ENCODE data around the gene RXFP4. TPM values are rescaled to one million over a fixed set of nuclear protein-coding genes. Genes with fewer than 3 reads are reported as not detected.

Gene RXFP4
- total RNA-seq, 1 experiment from 2014 or later = not detected

- TF ChIP-seq NFE2L1 (CRISPR knock-in tag; IDR thresholded peaks at IDR 0.05) = peak; percentile 77
- no peak; the same call in 1 of the 2 replicates for TF ChIP-seq ZNF232 (CRISPR knock-in tag; IDR thresholded peaks at IDR 0.05)
- TF ChIP-seq ZNF532 (CRISPR knock-in tag; IDR thresholded peaks at IDR 0.05; ENCODE audit: borderline replicate concordance) = no peak
- no peak for TF ChIP-seq ATF6 (CRISPR knock-in tag; IDR thresholded peaks at IDR 0.05)
- TF ChIP-seq PRDM15 (CRISPR knock-in tag; IDR thresholded peaks at IDR 0.05) = no peak
- peak; percentile 38; the same call in 1 of the 2 replicates for TF ChIP-seq CREB1 (CRISPR knock-in tag; IDR thresholded peaks at IDR 0.05)
- no peak for TF ChIP-seq ZNF219 (CRISPR knock-in tag; IDR thresholded peaks at IDR 0.05; ENCODE audit: borderline replicate concordance)
- TF ChIP-seq KAT7 (CRISPR knock-in tag; IDR thresholded peaks at IDR 0.05; ENCODE audit: borderline replicate concordance) = peak; percentile 20; the same call in 1 of the 2 replicates
- TF ChIP-seq IRF1 (CRISPR knock-in tag; IDR thresholded peaks at IDR 0.05) = no peak
- no peak for TF ChIP-seq ETV6 (CRISPR knock-in tag; IDR thresholded peaks at IDR 0.05)
- TF ChIP-seq, protein P1, sequence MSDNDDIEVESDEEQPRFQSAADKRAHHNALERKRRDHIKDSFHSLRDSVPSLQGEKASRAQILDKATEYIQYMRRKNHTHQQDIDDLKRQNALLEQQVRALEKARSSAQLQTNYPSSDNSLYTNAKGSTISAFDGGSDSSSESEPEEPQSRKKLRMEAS (CRISPR knock-in tag; IDR thresholded peaks at IDR 0.05) = peak; percentile 72
- peak; percentile 72; the same call in 1 of the 2 replicates for TF ChIP-seq MYBL2 (CRISPR knock-in tag; IDR thresholded peaks at IDR 0.05)
- TF ChIP-seq ELF4 (CRISPR knock-in tag; IDR thresholded peaks at IDR 0.05; ENCODE audit: low read depth) = no peak
- no peak for TF ChIP-seq FOXJ3 (CRISPR knock-in tag; IDR thresholded peaks at IDR 0.05; ENCODE audit: borderline replicate concordance)
- TF ChIP-seq, protein P2, sequence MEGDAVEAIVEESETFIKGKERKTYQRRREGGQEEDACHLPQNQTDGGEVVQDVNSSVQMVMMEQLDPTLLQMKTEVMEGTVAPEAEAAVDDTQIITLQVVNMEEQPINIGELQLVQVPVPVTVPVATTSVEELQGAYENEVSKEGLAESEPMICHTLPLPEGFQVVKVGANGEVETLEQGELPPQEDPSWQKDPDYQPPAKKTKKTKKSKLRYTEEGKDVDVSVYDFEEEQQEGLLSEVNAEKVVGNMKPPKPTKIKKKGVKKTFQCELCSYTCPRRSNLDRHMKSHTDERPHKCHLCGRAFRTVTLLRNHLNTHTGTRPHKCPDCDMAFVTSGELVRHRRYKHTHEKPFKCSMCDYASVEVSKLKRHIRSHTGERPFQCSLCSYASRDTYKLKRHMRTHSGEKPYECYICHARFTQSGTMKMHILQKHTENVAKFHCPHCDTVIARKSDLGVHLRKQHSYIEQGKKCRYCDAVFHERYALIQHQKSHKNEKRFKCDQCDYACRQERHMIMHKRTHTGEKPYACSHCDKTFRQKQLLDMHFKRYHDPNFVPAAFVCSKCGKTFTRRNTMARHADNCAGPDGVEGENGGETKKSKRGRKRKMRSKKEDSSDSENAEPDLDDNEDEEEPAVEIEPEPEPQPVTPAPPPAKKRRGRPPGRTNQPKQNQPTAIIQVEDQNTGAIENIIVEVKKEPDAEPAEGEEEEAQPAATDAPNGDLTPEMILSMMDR (IDR thresholded peaks at IDR 0.05) = no peak
- no peak for TF ChIP-seq JAZF1 (CRISPR knock-in tag; IDR thresholded peaks at IDR 0.05)
- no peak for TF ChIP-seq MLX (CRISPR knock-in tag; IDR thresholded peaks at IDR 0.05)
- no peak for TF ChIP-seq AR (CRISPR knock-in tag; IDR thresholded peaks at IDR 0.05)
- no peak for TF ChIP-seq ERG (CRISPR knock-in tag; IDR thresholded peaks at IDR 0.05)
These were observed 7.1 kb upstream of the RXFP4 start, which contains the start of gene KHDC4 (continued) for GRCh38 chr1:155934097-155934935.

Measured in WTC11 (cell line).